Loucy (cell line): ENCODE results near the gene BTNL8.

ENCODE experiments used
- H2AFZ ChIP-seq: fragments of 200-600 bp; sonication (generic); 2 replicates; pipeline ENCODE4 v1.6.0; 2016; ENCODE audit warnings: antibody characterized with exemption, mild to moderate bottlenecking, low read length, moderate library complexity
- H3F3A ChIP-seq: fragments of 200-600 bp; 2 replicates; pipeline ENCODE4 v1.6.0; 2016; ENCODE audit warnings: antibody characterized with exemption, low read depth, mild to moderate bottlenecking
- H3K27me3 ChIP-seq: fragments of 200-600 bp; sonication (generic); 2 replicates; pipeline ENCODE4 v1.6.1; 2014; ENCODE audit warnings: low read length, mild to moderate bottlenecking; ENCODE audit not compliant: insufficient read depth, poor library complexity, severe bottlenecking
- H3K36me3 ChIP-seq: fragments of 200-600 bp; sonication (generic); 2 replicates; pipeline ENCODE4 v1.6.1; 2016; ENCODE audit warnings: low read length; ENCODE audit not compliant: insufficient read depth
- H3K4me1 ChIP-seq: fragments of 200-600 bp; sonication (generic); 2 replicates; pipeline ENCODE4 v1.5.1; 2014; ENCODE audit warnings: low read length, mild to moderate bottlenecking; ENCODE audit not compliant: insufficient read depth, poor library complexity, severe bottlenecking
- H3K4me2 ChIP-seq: fragments of 200-600 bp; sonication (generic); 2 replicates; pipeline ENCODE4 v1.6.0; 2014; ENCODE audit warnings: antibody characterized with exemption, low read length, low read depth, mild to moderate bottlenecking; ENCODE audit not compliant: poor library complexity, severe bottlenecking
- H3K4me3 ChIP-seq: fragments of 200-600 bp; sonication (generic); 2 replicates; pipeline ENCODE4 v1.5.1; 2014; ENCODE audit warnings: low read length, mild to moderate bottlenecking, mixed read lengths; ENCODE audit not compliant: poor library complexity, severe bottlenecking
- H3K79me2 ChIP-seq: fragments of 200-600 bp; sonication (generic); 2 replicates; pipeline ENCODE4 v1.6.1; 2014; ENCODE audit warnings: low read length; ENCODE audit not compliant: insufficient read depth
- H3K9ac ChIP-seq: fragments of 200-600 bp; sonication (generic); 2 replicates; pipeline ENCODE4 v1.6.0; 2014; ENCODE audit warnings: mild to moderate bottlenecking, low read depth, low read length, moderate library complexity; ENCODE audit not compliant: poor library complexity, severe bottlenecking
- H3K9me2 ChIP-seq: fragments of 200-600 bp; sonication (generic); replicated peaks from 2 replicates; pipeline ENCODE4 v1.6.1; 2016; ENCODE audit warnings: low read depth, low read length, mixed read lengths
- H3K9me3 ChIP-seq: fragments of 200-600 bp; sonication (generic); 2 replicates; pipeline ENCODE4 v1.6.1; 2014; ENCODE audit warnings: mild to moderate bottlenecking, antibody characterized with exemption, low read length, low read depth; ENCODE audit not compliant: insufficient read depth
- H4K20me1 ChIP-seq: fragments of 200-600 bp; sonication (generic); 2 replicates; pipeline ENCODE4 v1.6.0; 2014; ENCODE audit warnings: antibody characterized with exemption, low read length, mild to moderate bottlenecking; ENCODE audit not compliant: insufficient read depth, poor library complexity, severe bottlenecking
- CTCF ChIP-seq: fragments of 200-600 bp; sonication (generic); conservative IDR thresholded peaks from 2 replicates; pipeline ENCODE4 v1.5.1; 2014; ENCODE audit warnings: mild to moderate bottlenecking, antibody characterized with exemption, low read length
- EZH2phosphoT487 ChIP-seq: fragments of 200-600 bp; IDR thresholded peaks from 2 replicates; pipeline ENCODE4 v1.6.1; 2018; ENCODE audit warnings: antibody characterized with exemption, mild to moderate bottlenecking, moderate library complexity, borderline replicate concordance

Gene BTNL8

GRCh38 chr5:180868960-180869359 lies 30.0 kb upstream of the BTNL8 start:
- H3K36me3 ChIP-seq: no peaks in the 10 kb centered on the region
- no peak overlapping the region for H3K4me3 ChIP-seq
- H3K4me1 ChIP-seq: peaks cover 4% of the 10 kb centered on the region
- no peaks in the 10 kb centered on the region for H3K79me2 ChIP-seq
- H3K27me3 ChIP-seq: no peaks in the 10 kb centered on the region
- TF ChIP-seq EZH2phosphoT487: no peak
- peak; percentile 72 for TF ChIP-seq CTCF
- H2AFZ ChIP-seq: no peak overlapping the region
- H4K20me1 ChIP-seq: no peaks in the 10 kb centered on the region
- H3K4me2 ChIP-seq: no peak overlapping the region
- no peaks in the 10 kb centered on the region for H3K9me2 ChIP-seq
- H3K9ac ChIP-seq: no peak overlapping the region
- H3F3A ChIP-seq: no peaks in the 10 kb centered on the region
- no peaks in the 10 kb centered on the region for H3K9me3 ChIP-seq

GRCh38 chr5:180869587-180869986 lies 29.4 kb upstream of the BTNL8 start:
- H3K9ac ChIP-seq: no peak overlapping the region
- H3F3A ChIP-seq: no peaks in the 10 kb centered on the region
- no peak overlapping the region for H3K4me2 ChIP-seq
- H3K4me3 ChIP-seq: no peak overlapping the region
- no peaks in the 10 kb centered on the region for H3K27me3 ChIP-seq
- H3K9me3 ChIP-seq: no peaks in the 10 kb centered on the region
- no peaks in the 10 kb centered on the region for H3K79me2 ChIP-seq
- TF ChIP-seq CTCF: no peak
- TF ChIP-seq EZH2phosphoT487: no peak
- peaks cover 4% of the 10 kb centered on the region for H3K4me1 ChIP-seq
- no peaks in the 10 kb centered on the region for H3K36me3 ChIP-seq
- H3K9me2 ChIP-seq: no peaks in the 10 kb centered on the region
- no peak overlapping the region for H2AFZ ChIP-seq
- no peaks in the 10 kb centered on the region for H4K20me1 ChIP-seq

- Histone ChIP-seq H3K4me3 (no peak overlapping the region), H4K20me1 (no peaks in the 10 kb centered on the region), H3K9me2 (no peaks in the 10 kb centered on the region), H3K79me2 (no peaks in the 10 kb centered on the region), H3K4me1 (peaks cover 4% of the 10 kb centered on the region), H3K9ac (no peak overlapping the region), H3K27me3 (no peaks in the 10 kb centered on the region), H3F3A (no peaks in the 10 kb centered on the region), H3K36me3 (no peaks in the 10 kb centered on the region), H3K4me2 (no peak overlapping the region), H3K9me3 (no peaks in the 10 kb centered on the region), H2AFZ (no peak overlapping the region)
- TF ChIP-seq CTCF (no peak), EZH2phosphoT487 (no peak)
Observed at GRCh38 chr5:180870276-180871068, 28.5 kb upstream of the BTNL8 start.
